WI38 (cell line): Measurements from ENCODE around the gene TFDP2.

ENCODE experiments used
- H3K4me3 ChIP-seq: 2 replicates; pipeline ENCODE4 v1.5.1; 2011; ENCODE audit warnings: low read depth, mild to moderate bottlenecking, control low read depth, low read length
- TF ChIP-seq, protein P1 (sequence below): IDR thresholded peaks from 2 replicates; pipeline ENCODE4 v1.5.1; 2012; ENCODE audit warnings: low read depth, mild to moderate bottlenecking, control low read depth, low read length

The TFDP2 gene

DNA sequence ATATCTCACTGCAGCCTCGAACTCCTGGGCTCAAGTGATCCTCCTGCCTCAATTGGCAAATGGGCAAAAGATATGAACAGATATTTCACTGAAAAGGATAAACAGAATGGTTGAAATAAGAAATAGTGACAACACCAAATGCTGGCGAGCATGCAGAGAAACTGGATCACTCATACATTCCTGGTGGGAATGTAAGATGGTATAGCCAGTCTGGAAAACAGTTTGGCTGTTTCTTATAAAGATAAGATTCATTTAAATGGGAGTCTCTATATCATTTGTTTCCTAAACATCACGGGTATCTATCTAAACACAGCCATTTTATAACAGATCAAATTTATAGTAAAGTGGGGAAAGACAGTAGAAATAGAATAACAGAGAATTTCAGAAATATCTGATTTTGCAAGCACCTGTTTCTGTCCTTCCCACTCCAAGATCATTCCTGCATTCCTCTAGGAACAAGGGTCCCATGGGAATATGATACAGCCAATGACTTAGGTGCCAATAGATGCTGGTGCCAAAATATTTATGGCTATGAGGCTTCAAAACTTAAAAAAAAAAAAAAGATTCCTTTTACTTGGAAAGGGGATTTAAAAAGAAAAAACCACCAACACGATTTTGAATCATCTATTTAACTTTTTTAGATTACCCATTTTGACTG lies 9.9 kb upstream of the TFDP2 start:
- no peak overlapping the region for H3K4me3 ChIP-seq
- TF ChIP-seq, protein P1, sequence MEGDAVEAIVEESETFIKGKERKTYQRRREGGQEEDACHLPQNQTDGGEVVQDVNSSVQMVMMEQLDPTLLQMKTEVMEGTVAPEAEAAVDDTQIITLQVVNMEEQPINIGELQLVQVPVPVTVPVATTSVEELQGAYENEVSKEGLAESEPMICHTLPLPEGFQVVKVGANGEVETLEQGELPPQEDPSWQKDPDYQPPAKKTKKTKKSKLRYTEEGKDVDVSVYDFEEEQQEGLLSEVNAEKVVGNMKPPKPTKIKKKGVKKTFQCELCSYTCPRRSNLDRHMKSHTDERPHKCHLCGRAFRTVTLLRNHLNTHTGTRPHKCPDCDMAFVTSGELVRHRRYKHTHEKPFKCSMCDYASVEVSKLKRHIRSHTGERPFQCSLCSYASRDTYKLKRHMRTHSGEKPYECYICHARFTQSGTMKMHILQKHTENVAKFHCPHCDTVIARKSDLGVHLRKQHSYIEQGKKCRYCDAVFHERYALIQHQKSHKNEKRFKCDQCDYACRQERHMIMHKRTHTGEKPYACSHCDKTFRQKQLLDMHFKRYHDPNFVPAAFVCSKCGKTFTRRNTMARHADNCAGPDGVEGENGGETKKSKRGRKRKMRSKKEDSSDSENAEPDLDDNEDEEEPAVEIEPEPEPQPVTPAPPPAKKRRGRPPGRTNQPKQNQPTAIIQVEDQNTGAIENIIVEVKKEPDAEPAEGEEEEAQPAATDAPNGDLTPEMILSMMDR: no peak

DNA sequence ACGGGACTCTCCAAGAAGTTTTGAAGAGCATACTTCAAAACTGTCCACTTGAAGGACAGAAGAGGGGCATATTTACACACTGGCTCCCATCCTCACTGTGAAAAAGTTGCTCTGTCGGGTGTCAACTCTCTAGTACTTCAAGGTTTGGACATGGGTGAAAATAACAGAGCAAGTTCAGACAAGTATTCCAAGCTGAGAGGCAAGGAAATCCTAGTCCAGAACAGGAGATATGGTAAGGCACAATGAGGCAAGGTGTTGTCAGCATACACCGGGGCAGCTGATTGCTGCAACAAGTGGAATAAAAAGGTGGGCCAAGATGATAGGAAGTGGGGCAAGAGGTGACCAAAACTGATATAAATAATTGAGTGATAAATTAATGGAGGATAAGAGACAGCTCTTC lies 4.8 kb upstream of the TFDP2 start:
- TF ChIP-seq, protein P1: no peak
- no peak overlapping the region for H3K4me3 ChIP-seq

DNA sequence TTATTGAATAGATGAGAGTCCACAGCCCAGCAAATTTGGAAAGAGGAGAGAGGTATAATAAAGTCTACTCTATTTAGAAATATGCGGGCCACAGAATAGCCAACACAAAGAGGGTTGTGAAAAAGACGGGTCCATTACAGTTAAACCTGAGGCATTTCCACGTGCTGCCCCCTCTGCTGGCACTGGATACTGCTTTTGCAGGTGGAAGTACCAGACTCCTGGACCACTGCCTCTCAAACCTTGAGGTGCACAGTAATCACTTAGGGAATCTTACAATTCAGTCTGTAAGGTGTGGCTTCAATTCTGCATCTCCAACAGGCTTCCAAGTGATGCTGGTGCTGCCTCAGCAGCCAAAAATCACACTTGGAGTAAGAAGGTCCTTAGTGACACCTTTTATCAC lies 3.0 kb upstream of the TFDP2 start:
- H3K4me3 ChIP-seq: no peak overlapping the region
- TF ChIP-seq, protein P1: no peak

DNA sequence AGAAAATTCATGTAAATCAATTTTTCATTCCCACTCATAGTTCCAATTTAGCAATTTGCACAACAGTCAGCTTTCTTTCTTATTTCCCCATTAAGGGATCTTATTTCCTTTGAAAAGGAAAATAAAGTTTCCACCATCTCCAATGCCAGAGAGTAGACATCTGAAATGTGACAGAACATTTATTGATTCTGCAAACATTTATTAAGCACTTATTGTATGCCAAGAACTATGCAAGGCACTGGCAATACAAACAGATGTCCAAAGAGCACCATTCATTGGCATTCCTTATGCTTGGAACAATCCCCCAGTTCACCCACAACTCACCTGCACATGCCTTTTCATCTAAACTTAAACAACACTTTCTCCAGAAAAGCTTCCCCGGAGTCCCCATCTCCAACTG lies 2.5 kb upstream of the TFDP2 start:
- TF ChIP-seq, protein P1: no peak
- no peak overlapping the region for H3K4me3 ChIP-seq

DNA sequence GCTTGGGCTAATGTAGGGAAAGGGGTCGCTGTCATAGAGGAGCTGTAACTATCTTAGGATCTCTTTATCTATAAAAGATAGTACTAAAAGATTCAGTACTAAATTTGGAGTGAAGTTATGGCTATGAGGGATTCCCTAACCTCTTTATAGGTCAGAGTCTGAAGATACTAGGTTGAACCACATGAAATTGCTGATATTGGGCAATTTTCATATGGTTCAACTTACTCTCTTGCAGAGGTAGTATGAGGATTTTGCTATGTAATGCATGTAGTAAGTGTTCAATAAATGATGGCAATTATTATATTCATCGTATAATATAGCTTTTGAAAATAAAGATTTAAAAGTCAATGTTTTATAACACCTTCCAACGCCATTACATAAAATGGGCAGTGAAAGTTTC lies 1.9 kb upstream of the TFDP2 start:
- TF ChIP-seq, protein P1: no peak

DNA sequence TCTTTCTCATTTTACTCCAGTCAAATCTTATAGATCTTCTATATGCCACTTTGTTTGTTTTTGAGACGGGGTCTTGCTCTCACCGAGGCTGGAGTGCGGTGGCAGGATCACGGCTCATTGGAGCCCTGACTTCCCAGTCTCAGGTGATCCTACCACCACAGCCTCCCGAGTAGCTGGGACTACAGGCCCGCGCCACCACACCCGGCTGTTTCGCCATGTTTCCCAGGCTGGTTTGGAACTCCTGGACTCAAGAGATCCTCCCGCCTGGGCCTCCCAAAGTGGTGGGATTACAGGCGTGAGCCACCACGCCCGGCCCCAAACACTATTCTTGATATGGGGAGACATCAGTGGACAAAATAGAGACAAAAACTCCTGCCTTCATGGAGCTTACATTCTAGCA lies 927 bp upstream of the TFDP2 start:
- TF ChIP-seq, protein P1: no peak
- no peak overlapping the region for H3K4me3 ChIP-seq

More for the DNA sequence above, 1.9 kb upstream of the TFDP2 start:
- no peak overlapping the region for H3K4me3 ChIP-seq

DNA sequence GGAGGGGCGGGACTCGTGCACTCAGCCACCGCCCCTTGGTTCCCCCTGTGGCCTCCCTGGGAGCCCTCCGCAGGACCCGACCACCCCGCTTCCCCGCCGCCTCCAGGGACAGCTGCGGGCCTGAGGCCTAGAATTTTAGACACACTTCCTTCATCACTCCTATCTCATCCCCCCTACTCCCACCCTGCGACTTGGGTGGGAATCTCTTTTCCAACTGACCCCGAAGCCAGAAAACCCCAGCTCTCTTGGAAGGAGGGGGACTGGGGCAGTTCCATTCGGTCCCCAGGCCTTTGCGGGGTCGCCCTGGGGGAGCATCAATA lies 289 bp upstream of the TFDP2 start:
- peak overlapping the region; percentile 74 for H3K4me3 ChIP-seq
- TF ChIP-seq, protein P1: no peak
